ENCODE measurements around the gene NT5E. TPM values are rescaled to one million over a fixed set of nuclear protein-coding genes. Genes with fewer than 3 reads are reported as not detected.

The NT5E gene
- total RNA-seq, 1 experiment from 2014 or later, result 0.52 TPM

DNA sequence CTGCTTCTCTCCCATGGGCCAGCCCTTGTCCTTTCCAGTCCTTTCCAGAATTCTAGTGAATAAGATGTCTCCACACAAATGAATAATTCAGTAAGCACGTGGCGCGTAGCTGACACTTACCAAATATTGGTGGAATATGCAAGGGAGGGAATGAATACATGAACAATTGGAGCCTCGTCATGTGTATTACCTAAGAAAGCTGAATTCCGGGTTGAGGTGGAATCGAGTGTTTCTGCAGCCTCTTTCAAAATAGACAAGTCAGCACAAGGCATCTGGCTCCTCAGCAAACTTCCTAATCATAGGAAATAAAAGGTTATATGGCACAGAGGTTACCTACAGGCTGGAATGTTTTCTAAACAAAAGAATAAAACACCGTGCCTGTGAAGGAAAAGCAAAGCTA, 47.0 kb upstream of the NT5E start:
- H3K79me1 ChIP-seq (ENCODE audit: insufficient read depth, low read depth, low read length, poor library complexity, severe bottlenecking), result no peaks in the 10 kb centered on the region
- WGBS (ENCODE audit: extremely low coverage, insufficient read length, low lambda C conversion rate), result no CpG with 5 or more reads among the region's 7 CpGs
- no peak overlapping the region for H4K91ac ChIP-seq (ENCODE audit: insufficient read length, low read depth, low read length)
- no peak overlapping the region for H2BK20ac ChIP-seq (ENCODE audit: low read depth, low read length, poor library complexity, severe bottlenecking)
- TF ChIP-seq, protein P1, sequence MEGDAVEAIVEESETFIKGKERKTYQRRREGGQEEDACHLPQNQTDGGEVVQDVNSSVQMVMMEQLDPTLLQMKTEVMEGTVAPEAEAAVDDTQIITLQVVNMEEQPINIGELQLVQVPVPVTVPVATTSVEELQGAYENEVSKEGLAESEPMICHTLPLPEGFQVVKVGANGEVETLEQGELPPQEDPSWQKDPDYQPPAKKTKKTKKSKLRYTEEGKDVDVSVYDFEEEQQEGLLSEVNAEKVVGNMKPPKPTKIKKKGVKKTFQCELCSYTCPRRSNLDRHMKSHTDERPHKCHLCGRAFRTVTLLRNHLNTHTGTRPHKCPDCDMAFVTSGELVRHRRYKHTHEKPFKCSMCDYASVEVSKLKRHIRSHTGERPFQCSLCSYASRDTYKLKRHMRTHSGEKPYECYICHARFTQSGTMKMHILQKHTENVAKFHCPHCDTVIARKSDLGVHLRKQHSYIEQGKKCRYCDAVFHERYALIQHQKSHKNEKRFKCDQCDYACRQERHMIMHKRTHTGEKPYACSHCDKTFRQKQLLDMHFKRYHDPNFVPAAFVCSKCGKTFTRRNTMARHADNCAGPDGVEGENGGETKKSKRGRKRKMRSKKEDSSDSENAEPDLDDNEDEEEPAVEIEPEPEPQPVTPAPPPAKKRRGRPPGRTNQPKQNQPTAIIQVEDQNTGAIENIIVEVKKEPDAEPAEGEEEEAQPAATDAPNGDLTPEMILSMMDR (conservative IDR thresholded peaks at IDR 0.05), result no peak
- Mint-ChIP-seq H3K4me1 (peaks cover 24 to 41% of the 10 kb centered on the region in 2 experiments), H3K4me3 (no peak overlapping the region), H3K27me3 (ENCODE audit: low read depth) (peaks cover 2% of the 10 kb centered on the region; the same call in 1 of the 2 replicates), H3K36me3 (ENCODE audit: insufficient read depth in 1 of 3, low read depth in 3 of 3) (peaks cover 0 to 1% (median 0%) of the 10 kb centered on the region in 3 experiments; a peak in 1 of 7 replicates), H3K9me3 (0 out of 5 replicates have a peak, but pooled peaks cover 0 to under 1% of the 10 kb centered on the region in 2 experiments), H3K27ac (peak overlapping the region in 1 of 3 experiments; percentile 78; a peak in 1 of 7 replicates)
- no peak overlapping the region for H3K4ac ChIP-seq (ENCODE audit: low read depth, low read length)
- no peak for DNase-seq
- no peak overlapping the region for H2BK120ac ChIP-seq (ENCODE audit: low read depth, low read length, poor library complexity, severe bottlenecking)
- no peak overlapping the region for H2BK12ac ChIP-seq (ENCODE audit: insufficient read length, low read depth, low read length)
- no peak overlapping the region for H2BK5ac ChIP-seq (ENCODE audit: insufficient read length, low read length)
- H3K14ac ChIP-seq (ENCODE audit: insufficient read depth, low read length), result no peak overlapping the region
- H3K56ac ChIP-seq (ENCODE audit: insufficient read length, low read depth, low read length), result peak overlapping the region; percentile 60
- H2AFZ ChIP-seq (ENCODE audit: low read length), result peak overlapping the region; percentile 36
- no peak overlapping the region for H4K8ac ChIP-seq (replicated peaks; ENCODE audit: insufficient read length, low read depth, low read length)
- peaks cover 15% of the 10 kb centered on the region; the same call in 1 of the 2 replicates for H3K4me1 ChIP-seq (ENCODE audit: insufficient read depth, low read length)
- H3K9me3 ChIP-seq (ENCODE audit: control insufficient read depth, low read depth, low read length), result no peaks in the 10 kb centered on the region
- H3T11ph ChIP-seq (ENCODE audit: low read length), result no peak overlapping the region
- H2BK15ac ChIP-seq (ENCODE audit: low read depth, low read length), result no peak overlapping the region
- H3K23ac ChIP-seq (ENCODE audit: insufficient read length, low read depth, low read length), result no peak overlapping the region
- no peaks in the 10 kb centered on the region for H4K20me1 ChIP-seq (ENCODE audit: control insufficient read depth, insufficient read depth, insufficient read length)
- H3K79me2 ChIP-seq (ENCODE audit: insufficient read depth, low read length), result no peaks in the 10 kb centered on the region
- H3K23me2 ChIP-seq (ENCODE audit: insufficient read length, low read depth, low read length, poor library complexity, severe bottlenecking), result no peaks in the 10 kb centered on the region
- H4K5ac ChIP-seq (ENCODE audit: insufficient read length, low read depth, low read length), result peak overlapping the region; percentile 41
- H2AK5ac ChIP-seq (ENCODE audit: insufficient read length, low read length), result no peak overlapping the region
- peak overlapping the region; percentile 75 for H3K27ac ChIP-seq (ENCODE audit: insufficient read length, low read depth, low read length)
- H3K9ac ChIP-seq (ENCODE audit: extremely low read depth, insufficient read length, low read length), result no peak overlapping the region
- no peak overlapping the region for H3K4me2 ChIP-seq (ENCODE audit: insufficient read depth, insufficient read length, low read length)
- H3K18ac ChIP-seq (ENCODE audit: insufficient read length, low read depth, low read length), result no peak overlapping the region
- H3K27me3 ChIP-seq (ENCODE audit: insufficient read depth, low read length), result 0 out of 2 replicates have a peak, but pooled peaks cover 3% of the 10 kb centered on the region
